ENCODE data around the gene PLXNA2.

PLXNA2 gene

GRCh38 chr1:208248991-208249696 lies 5.0 kb upstream of the PLXNA2 start:
- no peak for TF ChIP-seq REST (IDR thresholded peaks at IDR 0.05; ENCODE audit: insufficient read depth in 1 of 2, low read depth in 2 of 2, low read length in 2 of 2)
- TF ChIP-seq FOXP2 (optimal IDR thresholded peaks at IDR 0.05; ENCODE audit: borderline replicate concordance, extremely low read depth, extremely low read length, insufficient read depth): no peak
- TF ChIP-seq POLR2AphosphoS5 (IDR thresholded peaks at IDR 0.05; ENCODE audit: low read depth, low read length): no peak
- no peak for TF ChIP-seq SIN3A (IDR thresholded peaks at IDR 0.05; ENCODE audit: borderline replicate concordance, insufficient read depth, low read length)
- no peak for TF ChIP-seq TAF1 (IDR thresholded peaks at IDR 0.05; ENCODE audit: borderline replicate concordance, insufficient read depth, low read length)

GRCh38 chr1:208248307-208248801 lies 4.2 kb upstream of the PLXNA2 start:
- no peak for TF ChIP-seq FOXP2 (optimal IDR thresholded peaks at IDR 0.05; ENCODE audit: borderline replicate concordance, extremely low read depth, extremely low read length, insufficient read depth)

- TF ChIP-seq TAF1 (IDR thresholded peaks at IDR 0.05; ENCODE audit: borderline replicate concordance, insufficient read depth, low read length): no peak
- TF ChIP-seq REST (IDR thresholded peaks at IDR 0.05; ENCODE audit: insufficient read depth in 1 of 2, low read depth in 2 of 2, low read length in 2 of 2): no peak
- no peak for TF ChIP-seq SIN3A (IDR thresholded peaks at IDR 0.05; ENCODE audit: borderline replicate concordance, insufficient read depth, low read length)
- no peak for TF ChIP-seq POLR2AphosphoS5 (IDR thresholded peaks at IDR 0.05; ENCODE audit: low read depth, low read length)
- TF ChIP-seq FOXP2 (optimal IDR thresholded peaks at IDR 0.05; ENCODE audit: borderline replicate concordance, extremely low read depth, extremely low read length, insufficient read depth): no peak
Observed at GRCh38 chr1:208247696-208248095, 3.5 kb upstream of the PLXNA2 start.

GRCh38 chr1:208245185-208245705 lies 1.1 kb upstream of the PLXNA2 start:
- no peak for TF ChIP-seq FOXP2 (optimal IDR thresholded peaks at IDR 0.05; ENCODE audit: borderline replicate concordance, extremely low read depth, extremely low read length, insufficient read depth)
- no peak for TF ChIP-seq TAF1 (IDR thresholded peaks at IDR 0.05; ENCODE audit: borderline replicate concordance, insufficient read depth, low read length)
- 0 out of 4 replicates have a peak, but pooled peaks of 1 of the 2 experiments have one; percentile 9 for TF ChIP-seq REST (IDR thresholded peaks at IDR 0.05; ENCODE audit: insufficient read depth in 1 of 2, low read depth in 2 of 2, low read length in 2 of 2)
- no peak for TF ChIP-seq SIN3A (IDR thresholded peaks at IDR 0.05; ENCODE audit: borderline replicate concordance, insufficient read depth, low read length)
- no peak for TF ChIP-seq POLR2AphosphoS5 (IDR thresholded peaks at IDR 0.05; ENCODE audit: low read depth, low read length)

GRCh38 chr1:208243527-208243966 lies 637 bp downstream of the PLXNA2 start:
- TF ChIP-seq REST (IDR thresholded peaks at IDR 0.05; ENCODE audit: insufficient read depth in 1 of 2, low read depth in 2 of 2, low read length in 2 of 2) (no peak), SIN3A (IDR thresholded peaks at IDR 0.05; ENCODE audit: borderline replicate concordance, insufficient read depth, low read length) (no peak), FOXP2 (optimal IDR thresholded peaks at IDR 0.05; ENCODE audit: borderline replicate concordance, extremely low read depth, extremely low read length, insufficient read depth) (no peak), POLR2AphosphoS5 (IDR thresholded peaks at IDR 0.05; ENCODE audit: low read depth, low read length) (no peak), TAF1 (IDR thresholded peaks at IDR 0.05; ENCODE audit: borderline replicate concordance, insufficient read depth, low read length) (no peak)
